HCT116 (cell line): ENCODE measurements around the gene CENPC. TPM values are rescaled to one million over a fixed set of nuclear protein-coding genes. Genes with fewer than 3 reads are reported as not detected.
"Not testable (repeated sequence)": the region's sequence is repeated elsewhere in the genome, so short reads cannot be mapped to it uniquely, and the experiment has no call there.

ENCODE experiments used
- ATAC-seq: fragments of 200-7000 bp; cut with Tn5 transposase; 2 replicates; pipeline ENCODE4 v1.9.1; 2020; ENCODE audit warnings: mild to moderate bottlenecking, moderate library complexity
- BruUV-seq: library from RNA; stranded (reverse); fragments of 400-500 nt; replicated peaks from 2 replicates; lab custom pipeline; 2021; lab: Mats Ljungman, UMichigan
- CTCF ChIA-PET: fragments of 300-600 bp; sonication (Branson Sonifier 250); formaldehyde crosslinking; loops from one replicate; lab custom pipeline; 2021; ENCODE audit warnings: antibody characterized with exemption; lab: Charles Lee
- POLR2A ChIA-PET: fragments of 300-600, 350-600 bp; sonication (Branson Sonifier 250); formaldehyde crosslinking; loops from one replicate; lab custom pipeline; 2021; ENCODE audit warnings: antibody characterized with exemption; lab: Charles Lee
- RAD21 ChIA-PET, 2 experiments: fragments of 300-600 bp; sonication (Branson Sonifier 250); formaldehyde crosslinking; loops; one replicate each; lab custom pipeline; 2023; ENCODE audit warnings: low total read pairs in 2 of 2; ENCODE audit not compliant: uncharacterized antibody in 2 of 2, unreplicated experiment in 2 of 2, low non-redundant PET in 1 of 2; lab: Charles Lee
- DNase-seq: peaks from one replicate; pipeline ENCODE4 v3.0.0-alpha.2; 2010; ENCODE audit warnings: low read depth, low spot score
- H2AFZ ChIP-seq: fragments of 200-600 bp; shearing (Covaris generic), sonication (generic); 2 replicates; pipeline ENCODE4 v1.6.1; 2017; ENCODE audit warnings: low read depth, mixed run types, mixed read lengths, antibody characterized with exemption, low read length; ENCODE audit not compliant: poor library complexity, severe bottlenecking
- H3K27ac ChIP-seq: 2 replicates; pipeline ENCODE4 v1.5.1; 2012; ENCODE audit warnings: low read depth, low read length
- H3K27me3 ChIP-seq: fragments of 200-600 bp; sonication (generic); 2 replicates; pipeline ENCODE4 v1.6.1; 2016; ENCODE audit warnings: mixed run types, low read length, mixed read lengths; ENCODE audit not compliant: insufficient read depth
- H3K36me3 ChIP-seq, 2 experiments: fragments of 200-500 bp in 1 of 2; fragments of 200-600 bp in 1 of 2; sonication (Bioruptor generic) in 1 of 2; sonication (generic) in 1 of 2; 2 replicates each; pipeline versions ENCODE4 v1.5.1 to v1.6.1; 2014 to 2016; ENCODE audit warnings: low read length in 2 of 2, inconsistent platforms in 1 of 2, mixed read lengths in 1 of 2, mixed run types in 1 of 2; ENCODE audit not compliant: insufficient read depth in 2 of 2, control insufficient read depth in 1 of 2
- H3K4me1 ChIP-seq, 2 experiments: fragments of 200-600 bp in 1 of 2; sonication (generic) in 1 of 2; 2 replicates each; pipeline versions ENCODE4 v1.5.1 to v1.6.1; 2012 to 2017; ENCODE audit warnings: low read length in 2 of 2, inconsistent platforms in 1 of 2, mild to moderate bottlenecking in 1 of 2, mixed read lengths in 1 of 2, mixed run types in 1 of 2, moderate library complexity in 1 of 2; ENCODE audit not compliant: insufficient read depth in 2 of 2, control insufficient read depth in 1 of 2
- H3K4me2 ChIP-seq: fragments of 200-600 bp; sonication (generic); 2 replicates; pipeline ENCODE4 v1.6.1; 2017; ENCODE audit warnings: mixed run types, low read length, mixed read lengths
- H3K4me3 ChIP-seq, 2 experiments: fragments of 200-600 bp in 1 of 2; sonication (generic) in 1 of 2; replicated peaks in 1 of 2; 2 replicates each; pipeline ENCODE4 v1.5.1; 2011 to 2016; ENCODE audit warnings: low read length in 2 of 2, control low read depth in 1 of 2, low read depth in 1 of 2, mild to moderate bottlenecking in 1 of 2, mixed read lengths in 1 of 2, mixed run types in 1 of 2
- H3K79me2 ChIP-seq: fragments of 200-600 bp; sonication (generic); 2 replicates; pipeline ENCODE4 v1.6.1; 2017; ENCODE audit warnings: mild to moderate bottlenecking, mixed run types, low read length, moderate library complexity, mixed read lengths; ENCODE audit not compliant: insufficient read depth
- H3K9ac ChIP-seq: fragments of 200-600 bp; sonication (generic); 2 replicates; pipeline ENCODE4 v1.6.1; 2016; ENCODE audit warnings: low read length, mixed read lengths
- H3K9me2 ChIP-seq: fragments of 200-600 bp; sonication (generic), shearing (Covaris generic); 2 replicates; pipeline ENCODE4 v1.6.1; 2017; ENCODE audit warnings: mixed run types, mild to moderate bottlenecking, moderate library complexity; ENCODE audit not compliant: insufficient read depth
- H3K9me3 ChIP-seq, 2 experiments: fragments of 200-500 bp in 1 of 2; fragments of 200-600 bp in 1 of 2; sonication (Bioruptor generic) in 1 of 2; sonication (generic) in 1 of 2; 2 replicates each; pipeline ENCODE4 v1.6.1; 2014 to 2017; ENCODE audit warnings: low read length in 2 of 2, mixed read lengths in 2 of 2, inconsistent platforms in 1 of 2, low read depth in 1 of 2, mild to moderate bottlenecking in 1 of 2, mixed run types in 1 of 2, moderate library complexity in 1 of 2; ENCODE audit not compliant: control insufficient read depth in 1 of 2, insufficient read depth in 1 of 2
- H4K20me1 ChIP-seq: fragments of 200-600 bp; sonication (generic), shearing (Covaris generic); 2 replicates; pipeline ENCODE4 v1.6.1; 2017; ENCODE audit warnings: mixed run types, mild to moderate bottlenecking, moderate library complexity; ENCODE audit not compliant: insufficient read depth
- ATF3 ChIP-seq: IDR thresholded peaks from 2 replicates; pipeline ENCODE4 v1.6.1; 2012
- CTCF ChIP-seq, 3 experiments: fragments of 200-600 bp in 1 of 3; sonication (generic) in 1 of 3; IDR thresholded peaks in 2 of 3; conservative IDR thresholded peaks in 1 of 3; 2 replicates each; pipeline ENCODE4 v1.5.1; 2012 to 2017; ENCODE audit warnings: low read depth in 2 of 3, low read length in 2 of 3, antibody characterized with exemption in 1 of 3, borderline replicate concordance in 1 of 3, control low read depth in 1 of 3, mild to moderate bottlenecking in 1 of 3, mixed read lengths in 1 of 3, mixed run types in 1 of 3, moderate library complexity in 1 of 3; ENCODE audit not compliant: insufficient read depth in 1 of 3
- EGR1 ChIP-seq: IDR thresholded peaks from 2 replicates; pipeline ENCODE4 v1.6.1; 2012; ENCODE audit warnings: low read depth
- EZH2 ChIP-seq: fragments of 200-600 bp; sonication (generic); IDR thresholded peaks from 2 replicates; pipeline ENCODE4 v1.6.1; 2017; ENCODE audit warnings: antibody characterized with exemption, mixed run types
- EZH2phosphoT487 ChIP-seq: fragments of 200-600 bp; IDR thresholded peaks from 2 replicates; pipeline ENCODE4 v1.6.1; 2018; ENCODE audit warnings: antibody characterized with exemption, borderline replicate concordance
- POLR2A ChIP-seq: IDR thresholded peaks from 2 replicates; pipeline ENCODE4 v1.7.0; 2011; ENCODE audit warnings: borderline replicate concordance; ENCODE audit not compliant: insufficient read depth, insufficient read length; ENCODE audit errors: extremely low read depth
- POLR2AphosphoS5 ChIP-seq: IDR thresholded peaks from 2 replicates; pipeline ENCODE4 v1.6.1; 2011; ENCODE audit warnings: mild to moderate bottlenecking, low read depth, low read length, moderate library complexity
- RAD21 ChIP-seq: IDR thresholded peaks from 2 replicates; pipeline ENCODE4 v1.6.1; 2012; ENCODE audit warnings: low read depth, mild to moderate bottlenecking
- SIN3A ChIP-seq: IDR thresholded peaks from 2 replicates; pipeline ENCODE4 v1.6.1; 2012; ENCODE audit warnings: low read depth
- SP1 ChIP-seq: IDR thresholded peaks from 2 replicates; pipeline ENCODE4 v1.6.1; 2012; ENCODE audit warnings: low read depth
- intact Hi-C: fragments of 100-400 bp; cut with micrococcal nuclease; formaldehyde crosslinking; loops from 2 replicates; pipeline ENCODE4 v1.10.0; 2022
- total RNA-seq: library from RNA; stranded (reverse); gene quantifications from one replicate; pipeline ENCODE4 v1.2.1, GENCODE V29; 2021; ENCODE audit not compliant: unreplicated experiment
- TF ChIP-seq, protein P1 (sequence below): IDR thresholded peaks from 2 replicates; pipeline ENCODE4 v1.6.1; 2012

Gene CENPC
- total RNA-seq, 1 experiment from 2014 or later = 15.4 TPM

- RAD21 ChIA-PET, H3K4me1 ChIP-seq, H3K4me3 ChIP-seq, H4K20me1 ChIP-seq, CTCF ChIA-PET, H3K27me3 ChIP-seq, H3K4me2 ChIP-seq, H3K9me3 ChIP-seq, intact Hi-C loops, H3K36me3 ChIP-seq, H3K27ac ChIP-seq, H3K79me2 ChIP-seq, H3K9me2 ChIP-seq, BruUV-seq, ATAC-seq, H3K9ac ChIP-seq, POLR2A ChIA-PET, DNase-seq, H2AFZ ChIP-seq: not testable (repeated sequence)
Observed at GRCh38 chr4:67552146-67552792, 7.0 kb upstream of the CENPC start.

DNA sequence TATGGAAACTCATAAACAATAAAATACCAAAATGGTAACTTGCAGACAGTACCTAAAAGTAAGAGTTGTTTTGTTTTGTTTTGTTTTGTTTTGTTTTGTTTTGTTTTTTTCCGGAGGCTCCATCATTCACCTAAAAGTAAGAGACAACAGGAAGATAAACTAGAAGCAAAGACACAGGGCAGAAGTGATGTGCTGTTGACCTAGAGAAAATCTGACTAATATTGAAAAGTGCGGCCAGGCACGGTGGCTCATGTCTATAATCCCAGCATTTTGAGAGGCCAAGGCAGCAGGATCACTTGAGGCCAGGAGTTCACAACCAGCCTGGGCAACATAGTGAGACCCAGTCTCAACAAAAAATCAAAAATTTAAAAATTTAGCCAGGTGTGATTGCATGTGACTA, 5.6 kb upstream of the CENPC start:
- Histone ChIP-seq H3K27me3 (no peaks in the 10 kb centered on the region), H3K9me3 (no peaks in the 10 kb centered on the region), H3K36me3 (no peaks in the 10 kb centered on the region), H3K4me1 (peaks cover 2% of the 10 kb centered on the region in 2 experiments; a peak in 2 of 4 replicates), H3K4me3 (no peak overlapping the region), H3K4me2 (no peak overlapping the region), H3K9ac (no peak overlapping the region), H2AFZ (peak overlapping the region; percentile 44), H3K27ac (no peak overlapping the region), H3K9me2 (no peaks in the 10 kb centered on the region), H3K79me2 (no peaks in the 10 kb centered on the region), H4K20me1 (no peaks in the 10 kb centered on the region)
- ATAC-seq (no peak), DNase-seq (no peak)
- intact Hi-C loops = no loop called here
- ChIA-PET CTCF (no interaction called here), POLR2A (no interaction called here), RAD21 (no interaction called here)
- TF ChIP-seq CTCF (IDR thresholded peaks at IDR 0.05 in 2 of 3, conservative IDR thresholded peaks at IDR 0.05 in 1 of 3; ENCODE audit: borderline replicate concordance in 1 of 3, insufficient read depth in 1 of 3, low read depth in 2 of 3, low read length in 2 of 3) = no peak
- TF ChIP-seq, protein P1, sequence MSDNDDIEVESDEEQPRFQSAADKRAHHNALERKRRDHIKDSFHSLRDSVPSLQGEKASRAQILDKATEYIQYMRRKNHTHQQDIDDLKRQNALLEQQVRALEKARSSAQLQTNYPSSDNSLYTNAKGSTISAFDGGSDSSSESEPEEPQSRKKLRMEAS = no peak
- no peak for TF ChIP-seq SIN3A
- no peak for TF ChIP-seq EGR1
- no peak for TF ChIP-seq EZH2phosphoT487
- TF ChIP-seq SP1 = no peak
- no peak for TF ChIP-seq RAD21
- TF ChIP-seq ATF3 = no peak
- no peak for TF ChIP-seq POLR2AphosphoS5
- TF ChIP-seq EZH2 = no peak
- TF ChIP-seq POLR2A = no peak
- no TSS peak for BruUV-seq
